GM10847 (cell line): Measurements from ENCODE around the gene DPPA2.

ENCODE experiments used
- POLR2A ChIP-seq: IDR thresholded peaks from 2 replicates; pipeline ENCODE4 v1.6.1; 2011; ENCODE audit not compliant: insufficient read length; ENCODE audit errors: extremely low read depth

DPPA2 gene

GRCh38 chr3:109331692-109332091 is 15.4 kb upstream of the DPPA2 start:
- TF ChIP-seq POLR2A: no peak

GRCh38 chr3:109330405-109330804 is 14.1 kb upstream of the DPPA2 start:
- TF ChIP-seq POLR2A: no peak

GRCh38 chr3:109328202-109328601 is 11.9 kb upstream of the DPPA2 start:
- TF ChIP-seq POLR2A: no peak

- no peak for TF ChIP-seq POLR2A
Observed at GRCh38 chr3:109325657-109326056, 9.3 kb upstream of the DPPA2 start.

- no peak for TF ChIP-seq POLR2A
Observed at GRCh38 chr3:109325109-109325508, 8.8 kb upstream of the DPPA2 start.

- TF ChIP-seq POLR2A: no peak
Observed at GRCh38 chr3:109313061-109313460, 3.3 kb downstream of the DPPA2 start.

GRCh38 chr3:109297496-109297895 is 18.8 kb downstream of the DPPA2 start:
- TF ChIP-seq POLR2A: no peak

GRCh38 chr3:109284071-109284470 is 32.2 kb downstream of the DPPA2 start:
- TF ChIP-seq POLR2A: no peak

- no peak for TF ChIP-seq POLR2A
Observed at GRCh38 chr3:109278546-109278945, 37.8 kb downstream of the DPPA2 start.

- no peak for TF ChIP-seq POLR2A
Observed at GRCh38 chr3:109278141-109278540, 38.2 kb downstream of the DPPA2 start.

- no peak for TF ChIP-seq POLR2A
Observed at GRCh38 chr3:109275702-109276293, 40.5 kb downstream of the DPPA2 start.

GRCh38 chr3:109270779-109271178 is 45.5 kb downstream of the DPPA2 start:
- no peak for TF ChIP-seq POLR2A

GRCh38 chr3:109269577-109270275 is 46.6 kb downstream of the DPPA2 start:
- no peak for TF ChIP-seq POLR2A

- TF ChIP-seq POLR2A: no peak
Observed at GRCh38 chr3:109268181-109268580, 48.1 kb downstream of the DPPA2 start.

- no peak for TF ChIP-seq POLR2A
Observed at GRCh38 chr3:109265295-109265694, 51.0 kb downstream of the DPPA2 start.

GRCh38 chr3:109257269-109257668 is 59.0 kb downstream of the DPPA2 start:
- TF ChIP-seq POLR2A: no peak

- no peak for TF ChIP-seq POLR2A
Observed at GRCh38 chr3:109254770-109255169, 61.5 kb downstream of the DPPA2 start.
